K562 treated with DMSO at 1 percent for 4 hours (cell line): ENCODE measurements around the gene SCARF2. TPM values are rescaled to one million over a fixed set of nuclear protein-coding genes. Genes with fewer than 3 reads are reported as not detected.

Experiments
- total RNA-seq: library from RNA; unstranded; fragments of 300-600 nt; gene quantifications from 2 replicates; pipeline ENCODE4 v1.2.3, GENCODE V29; 2022; ENCODE audit not compliant: insufficient read depth

Gene SCARF2, protein sequence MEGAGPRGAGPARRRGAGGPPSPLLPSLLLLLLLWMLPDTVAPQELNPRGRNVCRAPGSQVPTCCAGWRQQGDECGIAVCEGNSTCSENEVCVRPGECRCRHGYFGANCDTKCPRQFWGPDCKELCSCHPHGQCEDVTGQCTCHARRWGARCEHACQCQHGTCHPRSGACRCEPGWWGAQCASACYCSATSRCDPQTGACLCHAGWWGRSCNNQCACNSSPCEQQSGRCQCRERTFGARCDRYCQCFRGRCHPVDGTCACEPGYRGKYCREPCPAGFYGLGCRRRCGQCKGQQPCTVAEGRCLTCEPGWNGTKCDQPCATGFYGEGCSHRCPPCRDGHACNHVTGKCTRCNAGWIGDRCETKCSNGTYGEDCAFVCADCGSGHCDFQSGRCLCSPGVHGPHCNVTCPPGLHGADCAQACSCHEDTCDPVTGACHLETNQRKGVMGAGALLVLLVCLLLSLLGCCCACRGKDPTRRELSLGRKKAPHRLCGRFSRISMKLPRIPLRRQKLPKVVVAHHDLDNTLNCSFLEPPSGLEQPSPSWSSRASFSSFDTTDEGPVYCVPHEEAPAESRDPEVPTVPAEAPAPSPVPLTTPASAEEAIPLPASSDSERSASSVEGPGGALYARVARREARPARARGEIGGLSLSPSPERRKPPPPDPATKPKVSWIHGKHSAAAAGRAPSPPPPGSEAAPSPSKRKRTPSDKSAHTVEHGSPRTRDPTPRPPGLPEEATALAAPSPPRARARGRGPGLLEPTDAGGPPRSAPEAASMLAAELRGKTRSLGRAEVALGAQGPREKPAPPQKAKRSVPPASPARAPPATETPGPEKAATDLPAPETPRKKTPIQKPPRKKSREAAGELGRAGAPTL
- total RNA-seq, result 6.2 and 10.7 TPM in 2 replicates

DNA sequence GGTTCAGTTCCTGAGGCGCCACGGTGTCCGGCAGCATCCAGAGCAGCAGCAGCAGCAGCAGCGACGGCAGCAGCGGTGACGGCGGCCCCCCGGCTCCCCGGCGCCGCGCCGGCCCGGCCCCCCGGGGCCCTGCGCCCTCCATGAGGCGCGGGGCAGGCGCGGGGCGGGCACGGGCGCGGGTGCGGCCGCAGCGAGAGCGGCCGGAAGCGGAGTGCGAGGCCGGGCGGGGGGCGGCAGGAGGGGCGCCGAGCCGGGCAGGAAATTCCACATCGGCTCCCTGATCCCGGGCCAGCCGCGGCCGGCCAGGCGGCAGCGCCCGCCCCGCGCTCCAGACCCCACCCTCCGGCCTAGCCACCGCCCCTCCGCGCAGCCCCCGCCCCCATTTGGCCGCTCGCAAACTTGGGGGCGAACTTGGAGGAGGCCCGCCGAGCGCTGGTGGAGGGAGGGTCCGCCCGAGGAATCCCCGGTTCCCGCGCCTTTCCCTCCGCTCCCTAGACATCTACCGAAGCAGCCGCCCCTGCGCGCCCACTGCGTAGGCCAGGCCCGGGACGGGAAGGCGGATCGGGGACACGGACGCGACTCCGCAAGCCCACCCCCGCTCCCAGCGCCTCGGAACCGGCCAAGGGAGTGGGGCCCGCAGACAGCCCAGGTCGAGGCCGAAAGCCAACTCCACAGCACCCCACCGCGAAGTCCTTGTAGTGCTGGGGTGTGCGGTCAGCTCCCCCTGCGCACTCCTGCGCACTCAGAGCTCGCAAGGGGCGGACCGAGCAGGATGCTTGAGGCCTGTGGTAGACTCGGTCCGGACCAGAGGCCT is at the start of gene SCARF2:
Gene SCARF2, minus strand, starts transcription at position 213 of the 814 bp plus-strand sequence. Its CDS starts 71 bp downstream, at position 142.

DNA sequence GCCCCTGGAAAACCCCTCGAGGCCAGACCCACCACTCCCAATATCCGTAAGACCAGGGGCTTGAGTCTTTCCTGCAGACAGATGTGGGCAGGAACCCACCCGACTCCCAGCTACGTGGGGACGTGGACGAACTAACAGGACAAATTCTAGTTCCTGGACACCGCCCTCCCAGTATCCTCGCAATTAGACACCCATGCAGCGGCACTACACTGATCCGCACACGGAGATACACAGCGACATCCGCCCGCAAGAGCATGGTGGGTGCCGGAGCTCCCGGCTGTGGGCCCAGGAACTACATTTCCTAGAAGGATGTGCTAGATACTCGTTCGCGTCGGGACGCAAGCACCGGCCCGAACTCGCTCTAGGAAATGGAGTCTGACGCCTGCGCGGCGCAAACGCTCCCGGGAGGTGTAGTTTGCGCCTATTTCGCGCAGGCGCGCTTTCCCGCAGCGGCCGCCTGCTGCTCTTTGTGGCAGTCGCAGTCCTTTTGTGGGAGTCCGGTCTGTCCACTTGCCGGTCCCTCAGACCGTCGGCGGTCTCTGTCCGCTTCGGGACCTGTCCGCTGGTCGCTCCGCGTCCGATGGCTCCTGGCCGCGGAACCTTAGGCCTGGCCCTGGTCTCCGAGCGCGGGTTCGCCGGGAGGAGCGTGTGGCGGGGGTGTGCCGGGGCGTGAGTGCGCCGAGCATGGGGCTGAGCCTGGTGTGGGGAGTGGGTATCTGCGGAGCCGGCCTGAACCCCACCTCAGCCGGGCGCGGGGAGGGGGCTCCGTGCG is 43.7 kb downstream of the SCARF2 start, which contains the start of gene ZNF74:
Gene ZNF74, plus strand, starts transcription at position 447 of the 772 bp plus-strand sequence. CDS start 478 bp downstream, outside the sequence.

Other genes with a start within 250 kb of the SCARF2 start
- 9.8 and 10.7 TPM in 2 replicates for gene RTN4R, start 169.5 kb downstream of the SCARF2 start, total RNA-seq
- 200 and 270 TPM in 2 replicates for gene DGCR6L, start 117.8 kb downstream of the SCARF2 start, total RNA-seq
- 50.3 and 52.0 TPM in 2 replicates for gene ZNF74, start 43.7 kb downstream of the SCARF2 start, total RNA-seq
- 36.2 and 42.2 TPM in 2 replicates for gene KLHL22, start 58.0 kb upstream of the SCARF2 start, total RNA-seq
- gene MED15, start 69.8 kb upstream of the SCARF2 start, total RNA-seq, result 291 and 332 TPM in 2 replicates